Gastroesophageal sphincter (tissue), 3 donors: ENCODE results near the gene TMEM14B.

Experiments
- CTCF ChIP-seq, 4 experiments: fragments of 200-600 bp in 2 of 4; fragments of 450-650 bp in 2 of 4; sonication (generic) in 1 of 4; IDR thresholded peaks; one replicate each; pipeline ENCODE4 v1.5.1; 2017 to 2019; ENCODE audit warnings: antibody characterized with exemption in 4 of 4, mild to moderate bottlenecking in 2 of 4, moderate library complexity in 2 of 4
- EP300 ChIP-seq: sonication (generic); formaldehyde crosslinking; IDR thresholded peaks from one replicate; pipeline ENCODE4 v1.6.1; 2017; ENCODE audit warnings: antibody characterized with exemption, mild to moderate bottlenecking
- POLR2A ChIP-seq, 2 donors: fragments of 450-650 bp; IDR thresholded peaks; one replicate each; pipeline ENCODE4 v1.6.1; 2017; ENCODE audit warnings: antibody characterized with exemption in 2 of 2, mild to moderate bottlenecking in 2 of 2, moderate library complexity in 1 of 2

DNA sequence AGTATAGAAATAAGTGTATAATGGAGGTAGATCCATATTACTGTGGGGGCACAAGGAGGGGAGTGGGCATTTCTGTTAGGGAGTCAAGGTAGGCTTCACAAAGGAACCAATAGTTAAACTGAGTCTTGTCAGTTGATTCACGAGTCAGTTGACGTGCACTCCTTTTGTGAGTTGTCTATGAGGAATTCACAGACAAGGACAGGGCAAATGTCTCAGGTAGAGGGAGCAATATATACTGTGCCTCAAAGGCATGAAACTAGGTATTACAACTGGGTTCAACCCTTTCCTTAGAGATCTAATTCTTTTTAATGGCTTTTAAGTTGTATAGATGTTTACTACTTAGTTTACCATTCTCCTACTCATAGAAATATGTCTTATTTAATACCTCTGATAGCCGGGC is 13.7 kb upstream of the TMEM14B start:
- TF ChIP-seq POLR2A (IDR thresholded peaks at IDR 0.05) (no peak), CTCF (IDR thresholded peaks at IDR 0.05) (no peak), EP300 (no peak)
